22Rv1 (cell line): Measurements from ENCODE around the gene ADCY7.

Source experiments
- ZFX ChIP-seq: fragments of 450-650 bp; IDR thresholded peaks from 2 replicates; pipeline ENCODE4 v1.6.1; 2017; ENCODE audit warnings: antibody characterized with exemption, borderline replicate concordance
- TF ChIP-seq, protein P1 (sequence below): fragments of 450-650 bp; IDR thresholded peaks from 2 replicates; pipeline ENCODE4 v1.5.1; 2017; ENCODE audit warnings: mild to moderate bottlenecking

DNA sequence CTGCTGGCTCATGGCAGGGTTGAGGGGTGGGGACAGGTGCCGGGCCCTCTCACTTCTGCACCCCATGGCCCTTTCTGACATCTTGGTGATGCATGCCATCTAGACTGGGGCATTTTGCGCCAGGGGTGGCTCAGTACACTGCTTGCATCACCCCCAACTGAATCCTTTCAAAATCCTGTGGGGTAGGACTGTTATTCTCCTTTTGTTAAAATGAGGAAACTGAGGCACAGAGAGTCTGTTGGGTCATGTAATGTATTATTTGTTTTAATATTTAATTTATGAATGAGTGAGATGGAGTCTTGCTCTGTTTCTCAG lies 9.9 kb downstream of the ADCY7 start:
- TF ChIP-seq, protein P1, sequence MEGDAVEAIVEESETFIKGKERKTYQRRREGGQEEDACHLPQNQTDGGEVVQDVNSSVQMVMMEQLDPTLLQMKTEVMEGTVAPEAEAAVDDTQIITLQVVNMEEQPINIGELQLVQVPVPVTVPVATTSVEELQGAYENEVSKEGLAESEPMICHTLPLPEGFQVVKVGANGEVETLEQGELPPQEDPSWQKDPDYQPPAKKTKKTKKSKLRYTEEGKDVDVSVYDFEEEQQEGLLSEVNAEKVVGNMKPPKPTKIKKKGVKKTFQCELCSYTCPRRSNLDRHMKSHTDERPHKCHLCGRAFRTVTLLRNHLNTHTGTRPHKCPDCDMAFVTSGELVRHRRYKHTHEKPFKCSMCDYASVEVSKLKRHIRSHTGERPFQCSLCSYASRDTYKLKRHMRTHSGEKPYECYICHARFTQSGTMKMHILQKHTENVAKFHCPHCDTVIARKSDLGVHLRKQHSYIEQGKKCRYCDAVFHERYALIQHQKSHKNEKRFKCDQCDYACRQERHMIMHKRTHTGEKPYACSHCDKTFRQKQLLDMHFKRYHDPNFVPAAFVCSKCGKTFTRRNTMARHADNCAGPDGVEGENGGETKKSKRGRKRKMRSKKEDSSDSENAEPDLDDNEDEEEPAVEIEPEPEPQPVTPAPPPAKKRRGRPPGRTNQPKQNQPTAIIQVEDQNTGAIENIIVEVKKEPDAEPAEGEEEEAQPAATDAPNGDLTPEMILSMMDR: no peak
- no peak for TF ChIP-seq ZFX
